ENCODE results near the gene IGFBP1.

DNA sequence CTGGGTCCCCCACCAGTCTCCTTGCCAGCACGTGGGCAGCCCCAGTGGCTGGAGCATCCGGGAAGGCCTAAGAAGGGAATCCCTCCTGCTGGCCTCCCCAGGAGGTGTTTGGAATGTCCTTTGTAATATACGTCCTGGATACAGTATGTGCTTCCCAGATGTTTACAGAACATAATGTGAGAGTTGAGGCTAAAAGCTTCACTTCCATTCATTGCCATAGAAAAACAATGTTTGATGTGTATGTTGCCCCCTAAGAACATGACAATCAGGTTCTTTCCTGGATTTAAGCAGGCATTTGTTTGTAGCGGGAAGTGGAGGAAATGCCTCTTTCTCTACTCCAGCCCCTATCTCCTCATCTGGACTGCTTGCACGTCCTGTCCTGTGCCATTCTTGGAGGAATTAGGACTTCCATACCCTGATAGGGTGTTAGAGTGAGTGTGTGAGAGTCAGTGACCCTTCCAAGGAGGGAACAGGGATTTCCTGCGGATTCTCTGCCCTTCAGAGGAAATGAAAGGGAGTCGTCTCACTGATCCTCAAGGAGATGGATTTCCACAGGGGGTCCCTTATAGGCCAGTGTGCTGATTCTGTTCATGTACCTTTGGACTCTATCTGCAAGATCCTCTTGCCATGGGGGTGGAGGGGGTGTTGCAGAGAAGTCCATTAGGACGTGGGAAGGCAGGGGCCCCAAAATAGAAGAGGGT, 1.2 kb downstream of the IGFBP1 start:
- no peak for TF ChIP-seq POLR2AphosphoS5 (IDR thresholded peaks at IDR 0.05; ENCODE audit: low read depth)
- TF ChIP-seq, protein P1, sequence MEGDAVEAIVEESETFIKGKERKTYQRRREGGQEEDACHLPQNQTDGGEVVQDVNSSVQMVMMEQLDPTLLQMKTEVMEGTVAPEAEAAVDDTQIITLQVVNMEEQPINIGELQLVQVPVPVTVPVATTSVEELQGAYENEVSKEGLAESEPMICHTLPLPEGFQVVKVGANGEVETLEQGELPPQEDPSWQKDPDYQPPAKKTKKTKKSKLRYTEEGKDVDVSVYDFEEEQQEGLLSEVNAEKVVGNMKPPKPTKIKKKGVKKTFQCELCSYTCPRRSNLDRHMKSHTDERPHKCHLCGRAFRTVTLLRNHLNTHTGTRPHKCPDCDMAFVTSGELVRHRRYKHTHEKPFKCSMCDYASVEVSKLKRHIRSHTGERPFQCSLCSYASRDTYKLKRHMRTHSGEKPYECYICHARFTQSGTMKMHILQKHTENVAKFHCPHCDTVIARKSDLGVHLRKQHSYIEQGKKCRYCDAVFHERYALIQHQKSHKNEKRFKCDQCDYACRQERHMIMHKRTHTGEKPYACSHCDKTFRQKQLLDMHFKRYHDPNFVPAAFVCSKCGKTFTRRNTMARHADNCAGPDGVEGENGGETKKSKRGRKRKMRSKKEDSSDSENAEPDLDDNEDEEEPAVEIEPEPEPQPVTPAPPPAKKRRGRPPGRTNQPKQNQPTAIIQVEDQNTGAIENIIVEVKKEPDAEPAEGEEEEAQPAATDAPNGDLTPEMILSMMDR (conservative IDR thresholded peaks at IDR 0.05; ENCODE audit: low read depth in 2 of 2) = no peak
- no peak for TF ChIP-seq JUNB (IDR thresholded peaks at IDR 0.05; ENCODE audit: unreplicated experiment)
